ENCODE measurements around the gene WRAP73.

The WRAP73 gene

GRCh38 chr1:3581296-3582036 is 68.4 kb downstream of the WRAP73 start:
- H3K4me1 ChIP-seq (ENCODE audit: low read length), result no peaks in the 10 kb centered on the region
- H3K9ac ChIP-seq (ENCODE audit: low read length), result no peak overlapping the region
- H3K79me2 ChIP-seq (ENCODE audit: low read length), result no peaks in the 10 kb centered on the region
- no peak overlapping the region for H3K27ac ChIP-seq (ENCODE audit: low read length)
- no peaks in the 10 kb centered on the region for H3K36me3 ChIP-seq (replicated peaks; ENCODE audit: low read depth, low read length)
- no peaks in the 10 kb centered on the region for H3K27me3 ChIP-seq (ENCODE audit: low read depth, low read length)
- H3K4me3 ChIP-seq (ENCODE audit: low read length), result no peak overlapping the region
- no peaks in the 10 kb centered on the region for H4K20me1 ChIP-seq (ENCODE audit: insufficient read depth, low read length)
- no peak overlapping the region for H3K4me2 ChIP-seq (ENCODE audit: low read length)
- TF ChIP-seq CTCF (IDR thresholded peaks at IDR 0.05; ENCODE audit: low read depth, low read length), result no peak
- no peaks in the 10 kb centered on the region for H3K9me3 ChIP-seq (ENCODE audit: insufficient read depth, low read length)
- H2AFZ ChIP-seq (ENCODE audit: low read depth, low read length), result no peak overlapping the region

Measured in OCI-LY3 (cell line).